Activated T-helper 1 cell treated with anti-CD3 and anti-CD28 coated beads, Interleukin-12 subunit alpha, Interleukin-12 subunit beta, Interleukin-2, Interleukin-4 antibody, amounts not matched to agents 30 ng/mL and 10 ng/mL and 1 ng/mL, durations not matched to agents 14 hours and 24 hours and 36 hours (primary cell): ENCODE results near the gene GAB4. TPM values are rescaled to one million over a fixed set of nuclear protein-coding genes. Genes with fewer than 3 reads are reported as not detected.
"Not testable (repeated sequence)": the region's sequence is repeated elsewhere in the genome, so short reads cannot be mapped to it uniquely, and the experiment has no call there.

ENCODE experiments used
- DNase-seq: peaks from one replicate; pipeline ENCODE4 v3.0.0; 2021; ENCODE audit warnings: low spot score
- H3K27ac Mint-ChIP-seq: one replicate; pipeline ENCODE4 v1.8.0; 2021; ENCODE audit warnings: mild to moderate bottlenecking, mixed read lengths
- H3K27me3 Mint-ChIP-seq: one replicate; pipeline ENCODE4 v1.8.0; 2022; ENCODE audit warnings: mild to moderate bottlenecking, moderate library complexity, mixed read lengths; ENCODE audit not compliant: insufficient read depth
- H3K36me3 Mint-ChIP-seq: one replicate; pipeline ENCODE4 v1.8.0; 2021; ENCODE audit warnings: low read depth, mixed read lengths
- H3K4me1 Mint-ChIP-seq: one replicate; pipeline ENCODE4 v1.8.0; 2021; ENCODE audit warnings: low read depth, mixed read lengths
- H3K4me3 Mint-ChIP-seq: one replicate; pipeline ENCODE4 v1.8.0; 2021; ENCODE audit warnings: mild to moderate bottlenecking, moderate library complexity, mixed read lengths
- H3K9me3 Mint-ChIP-seq: one replicate; pipeline ENCODE4 v1.8.0; 2021; ENCODE audit warnings: mixed read lengths
- intact Hi-C: fragments of 100-400 bp; cut with micrococcal nuclease; formaldehyde crosslinking; loops from one replicate; pipeline ENCODE4 v1.15.1; 2024
- total RNA-seq: library from RNA; stranded (reverse); gene quantifications from 2 replicates; pipeline ENCODE4 v1.2.3, GENCODE V29; 2022

The GAB4 gene
- total RNA-seq, 1 donor from 2014 or later = not detected

DNA sequence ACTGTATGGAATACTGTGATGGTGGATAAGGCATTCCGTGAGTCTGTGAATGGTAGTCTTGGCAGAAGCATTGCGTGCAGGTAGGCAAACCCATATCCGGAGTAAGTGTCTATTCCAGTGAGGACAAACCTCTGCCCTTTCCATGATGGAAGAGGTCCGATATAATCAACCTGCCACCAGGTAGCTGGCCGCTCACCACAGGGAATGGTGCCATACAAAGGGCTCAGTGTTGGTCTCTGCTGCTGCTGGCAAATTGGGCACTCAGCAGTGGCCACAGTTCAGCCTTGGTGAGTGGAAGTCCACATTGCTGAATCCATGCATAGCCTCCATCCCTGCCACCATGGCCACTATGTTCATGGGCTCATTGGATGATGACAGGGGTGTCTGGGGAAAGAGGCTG is 70.8 kb downstream of the GAB4 start:
- H3K4me1 Mint-ChIP-seq, DNase-seq, H3K36me3 Mint-ChIP-seq, H3K27ac Mint-ChIP-seq, H3K27me3 Mint-ChIP-seq, H3K4me3 Mint-ChIP-seq, intact Hi-C loops, H3K9me3 Mint-ChIP-seq: not testable (repeated sequence)

DNA sequence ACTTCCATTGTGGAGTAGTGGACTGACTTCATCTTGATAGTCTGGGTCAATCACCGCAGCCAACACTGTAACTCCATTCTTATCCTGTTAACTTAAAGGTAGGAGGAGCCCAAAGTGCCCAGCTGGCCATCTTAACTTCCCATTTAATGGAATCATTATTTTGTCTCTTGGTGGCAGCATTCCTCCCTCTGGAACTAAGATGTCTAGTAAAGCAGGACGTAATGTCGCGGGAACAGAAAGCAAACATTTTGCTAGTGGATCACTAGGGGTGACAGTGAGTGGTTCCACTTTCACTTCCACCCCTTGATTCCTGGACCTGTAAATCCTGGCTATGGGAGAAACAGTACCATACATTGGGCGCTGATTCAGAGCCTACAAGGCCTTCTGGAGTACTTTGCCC is 71.4 kb downstream of the GAB4 start:
- intact Hi-C loops = no loop called here
- H3K27ac Mint-ChIP-seq = no peak overlapping the region
- DNase-seq = no peak

DNA sequence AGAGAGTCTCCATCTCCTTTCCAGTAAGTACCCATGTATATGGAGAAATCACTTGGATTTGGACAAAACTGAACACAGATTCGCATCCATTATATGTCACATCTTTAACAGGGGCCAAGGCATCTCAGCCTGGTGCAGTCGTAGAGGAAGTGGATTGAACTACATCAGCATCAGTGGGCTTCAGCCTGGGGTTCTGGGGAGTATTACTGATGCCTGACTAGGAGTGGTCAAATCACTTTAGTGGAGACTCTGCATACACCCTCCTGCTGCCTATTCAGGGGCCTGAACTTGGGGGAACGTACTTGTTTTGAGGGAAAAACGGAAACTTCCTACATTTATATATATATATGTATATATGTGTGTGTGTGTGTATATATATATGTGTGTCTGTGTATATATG is 72.8 kb downstream of the GAB4 start:
- Mint-ChIP-seq H3K36me3 (no peaks in the 10 kb centered on the region), H3K4me1 (no peaks in the 10 kb centered on the region), H3K9me3 (no peaks in the 10 kb centered on the region), H3K27me3 (peaks cover 4% of the 10 kb centered on the region), H3K4me3 (no peak overlapping the region), H3K27ac (no peak overlapping the region)
- intact Hi-C loops = no loop called here
- DNase-seq = no peak

More for the DNA sequence above, 71.4 kb downstream of the GAB4 start:
- Mint-ChIP-seq H3K4me3 (no peak overlapping the region), H3K4me1 (no peaks in the 10 kb centered on the region), H3K36me3 (no peaks in the 10 kb centered on the region), H3K9me3 (no peaks in the 10 kb centered on the region), H3K27me3 (peaks cover 2% of the 10 kb centered on the region)

DNA sequence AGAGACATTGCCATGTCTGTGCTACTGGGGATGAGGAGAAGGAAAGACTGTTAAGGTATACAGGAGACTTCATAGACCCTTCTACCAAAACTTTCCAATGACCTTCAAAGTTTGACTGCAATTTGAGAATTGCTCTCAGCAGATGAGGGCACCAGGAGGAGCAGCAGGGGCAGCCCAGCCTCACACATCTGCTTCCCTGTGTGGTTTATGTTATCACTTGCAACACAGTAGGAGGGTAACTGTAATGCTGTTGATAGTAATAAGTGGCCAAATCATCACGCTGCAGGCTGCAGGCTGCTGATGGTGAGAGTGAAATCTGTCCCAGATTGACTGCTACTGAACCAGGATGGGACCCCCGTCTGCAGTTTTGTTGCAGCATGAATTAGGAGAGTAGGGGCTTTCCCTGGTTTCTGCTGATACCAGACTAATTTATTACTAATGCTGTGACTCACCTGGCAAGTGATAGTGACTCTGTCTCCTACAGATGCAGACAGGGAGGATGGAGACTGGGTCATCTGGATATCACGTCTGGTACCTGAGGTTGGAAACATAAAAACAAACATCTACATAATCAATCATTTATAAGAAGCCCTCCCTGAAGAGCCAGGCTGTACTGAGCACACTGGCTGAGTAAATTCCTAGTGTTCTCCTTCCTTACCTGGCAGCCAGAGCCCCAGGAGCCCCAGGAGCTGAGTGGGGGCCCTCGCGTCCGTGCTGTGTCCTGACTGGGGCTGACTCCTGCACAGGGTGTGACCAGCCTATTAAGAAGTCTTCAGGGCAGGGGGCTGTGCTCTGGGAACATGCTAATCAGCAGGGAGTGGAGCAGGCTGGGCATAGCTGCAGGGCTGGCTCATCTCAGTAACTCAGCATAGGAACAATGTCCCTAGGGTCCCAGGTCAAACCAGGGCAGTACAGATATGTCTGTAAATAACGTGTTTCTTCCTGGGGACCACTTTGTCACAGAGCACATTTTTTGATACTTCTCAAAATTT is 74.4 kb downstream of the GAB4 start:
- H3K27ac Mint-ChIP-seq = no peak overlapping the region
- no peak overlapping the region for H3K4me3 Mint-ChIP-seq
- no peaks in the 10 kb centered on the region for H3K4me1 Mint-ChIP-seq
- intact Hi-C loops = no loop called here
- no peaks in the 10 kb centered on the region for H3K36me3 Mint-ChIP-seq
- H3K9me3 Mint-ChIP-seq = no peaks in the 10 kb centered on the region
- DNase-seq = no peak
- H3K27me3 Mint-ChIP-seq = peaks cover 5% of the 10 kb centered on the region

DNA sequence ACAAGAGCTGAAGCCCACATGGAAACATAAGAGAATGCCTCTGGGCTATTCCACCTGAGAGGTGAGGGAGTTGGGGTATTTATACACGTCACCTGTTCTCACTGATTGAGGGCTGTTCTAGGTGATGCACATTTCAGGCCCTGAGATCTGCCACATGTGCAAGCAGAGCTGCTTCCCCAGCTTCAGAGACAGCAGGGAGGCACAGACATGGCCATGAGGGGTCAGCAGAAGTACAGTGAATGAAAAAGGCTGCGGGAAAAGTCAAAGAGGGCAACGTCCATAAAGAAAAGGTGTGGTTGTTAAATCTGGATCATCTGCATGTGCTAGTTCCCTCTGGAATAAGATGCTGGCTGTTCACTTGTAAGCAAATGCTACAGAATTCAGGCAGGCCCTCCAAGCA is 75.4 kb downstream of the GAB4 start:
- no peaks in the 10 kb centered on the region for H3K36me3 Mint-ChIP-seq
- no peak overlapping the region for H3K4me3 Mint-ChIP-seq
- DNase-seq = no peak
- H3K27me3 Mint-ChIP-seq = peaks cover 10% of the 10 kb centered on the region
- no peaks in the 10 kb centered on the region for H3K4me1 Mint-ChIP-seq
- H3K27ac Mint-ChIP-seq = no peak overlapping the region
- intact Hi-C loops = no loop called here
- no peaks in the 10 kb centered on the region for H3K9me3 Mint-ChIP-seq

DNA sequence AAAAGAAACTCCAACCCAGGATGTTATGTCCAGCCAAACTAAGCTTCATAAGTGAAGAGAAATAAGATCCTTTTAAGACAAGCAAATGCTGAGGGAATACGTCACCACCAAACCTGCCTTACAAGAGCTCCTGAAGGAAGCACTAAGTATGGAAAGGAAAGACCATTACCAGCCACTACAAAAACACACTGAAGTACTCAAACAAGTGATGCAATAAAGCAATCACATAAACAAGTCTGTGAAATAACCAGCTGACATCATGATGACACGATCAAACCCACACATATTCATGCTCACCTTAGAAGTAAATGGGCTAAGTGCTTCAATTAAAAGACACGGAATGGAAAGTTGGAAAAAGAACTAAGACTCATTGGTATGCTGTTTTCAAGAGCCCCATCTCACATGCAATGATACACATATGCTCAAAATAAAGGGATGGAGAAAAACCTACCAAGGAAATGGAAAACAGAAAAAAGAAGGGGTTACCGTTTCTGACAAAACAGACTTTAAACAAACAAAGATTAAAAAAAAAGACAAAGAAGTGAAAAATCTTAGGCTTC is 82.5 kb downstream of the GAB4 start:
- H3K4me1 Mint-ChIP-seq = no peaks in the 10 kb centered on the region
- H3K9me3 Mint-ChIP-seq = no peaks in the 10 kb centered on the region
- H3K27ac Mint-ChIP-seq = no peak overlapping the region
- intact Hi-C loops = no loop called here
- no peaks in the 10 kb centered on the region for H3K36me3 Mint-ChIP-seq
- no peak overlapping the region for H3K4me3 Mint-ChIP-seq
- no peak for DNase-seq
- peaks cover 32% of the 10 kb centered on the region for H3K27me3 Mint-ChIP-seq

DNA sequence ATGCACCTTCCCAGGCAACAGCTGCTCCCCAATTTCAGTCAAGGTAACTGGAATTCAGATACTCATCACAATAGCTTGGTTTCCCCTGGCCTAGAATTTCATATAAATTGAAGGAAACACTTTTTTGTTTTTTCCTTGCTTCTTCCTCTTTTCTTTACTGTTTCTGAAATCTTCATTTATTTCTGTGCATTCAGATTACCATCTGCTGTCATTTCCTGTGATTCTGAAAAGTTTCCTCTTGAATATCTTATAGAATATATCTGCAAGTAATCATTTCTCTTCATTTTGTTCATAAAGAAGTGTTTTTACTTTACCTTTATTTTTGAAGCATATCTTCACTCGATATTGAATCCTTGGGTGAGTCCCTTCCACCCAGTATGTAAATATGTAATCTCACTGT is 85.3 kb downstream of the GAB4 start:
- no peak for DNase-seq
- Mint-ChIP-seq H3K4me1 (no peaks in the 10 kb centered on the region), H3K27ac (no peak overlapping the region), H3K27me3 (peaks cover 26% of the 10 kb centered on the region), H3K4me3 (no peak overlapping the region), H3K9me3 (no peaks in the 10 kb centered on the region), H3K36me3 (no peaks in the 10 kb centered on the region)
- intact Hi-C loops = no loop called here

DNA sequence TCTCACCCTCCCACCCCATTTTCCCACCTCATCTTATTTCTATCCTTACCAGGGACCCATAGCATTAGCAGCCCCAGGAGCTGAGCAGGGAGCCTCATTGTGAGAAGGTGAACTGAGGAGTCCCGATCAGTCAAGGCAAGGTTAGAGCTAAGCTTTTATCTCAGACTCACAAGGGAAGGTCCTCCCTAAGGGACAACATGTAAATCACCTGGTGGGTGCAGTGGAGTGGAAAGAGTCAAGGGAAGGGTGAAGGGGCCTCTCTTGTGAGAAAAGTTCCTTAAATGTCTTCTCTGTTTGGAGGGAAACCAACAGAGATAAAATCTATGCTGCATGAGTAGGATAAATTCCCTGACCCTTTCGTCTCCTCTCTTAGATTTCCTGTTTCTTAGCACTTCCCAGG is 85.9 kb downstream of the GAB4 start:
- H3K36me3 Mint-ChIP-seq = no peaks in the 10 kb centered on the region
- intact Hi-C loops = no loop called here
- H3K9me3 Mint-ChIP-seq = no peaks in the 10 kb centered on the region
- H3K4me3 Mint-ChIP-seq = no peak overlapping the region
- H3K4me1 Mint-ChIP-seq = no peaks in the 10 kb centered on the region
- DNase-seq = no peak
- H3K27ac Mint-ChIP-seq = no peak overlapping the region
- H3K27me3 Mint-ChIP-seq = peaks cover 26% of the 10 kb centered on the region

DNA sequence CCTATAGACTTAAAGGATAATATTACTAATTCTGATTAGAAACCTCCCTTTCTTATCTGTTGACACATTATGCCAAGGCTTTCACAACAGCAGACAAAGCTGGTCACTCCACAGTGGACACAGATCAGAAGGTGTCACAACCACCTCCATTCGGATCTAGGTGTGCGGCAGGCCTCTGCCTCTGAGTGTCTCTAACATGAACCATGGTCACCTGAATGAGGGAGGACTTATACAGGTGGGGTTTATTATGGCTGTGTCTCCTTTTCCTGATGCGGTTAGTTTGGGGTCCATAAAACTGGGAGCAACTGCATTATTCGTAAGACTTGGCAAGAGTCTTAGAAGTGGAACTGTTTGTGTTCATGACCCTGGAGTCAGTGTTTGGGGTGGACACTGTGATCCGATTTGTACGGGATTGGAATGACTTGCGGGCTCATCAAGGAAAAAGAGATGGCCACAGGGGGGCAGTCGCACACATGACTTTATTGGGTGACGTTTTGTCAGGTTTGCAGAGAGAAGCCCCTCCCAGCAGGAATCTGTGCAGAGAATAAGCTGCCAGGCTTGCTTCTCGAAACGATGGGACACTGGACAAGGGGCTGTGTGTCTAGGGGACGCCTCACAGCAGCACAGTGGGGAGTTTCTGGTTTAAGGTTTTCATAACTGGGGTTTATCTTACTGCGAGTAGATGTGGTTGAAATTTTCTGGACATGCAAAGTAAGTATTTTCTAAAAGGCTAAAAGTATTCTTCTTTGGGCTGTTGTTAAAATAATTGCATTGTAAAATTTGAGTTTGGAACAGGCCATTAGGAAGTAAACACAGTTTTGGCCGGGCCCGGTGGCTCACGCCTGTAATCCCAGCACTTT is 90.6 kb downstream of the GAB4 start:
- peak; percentile 13 for DNase-seq
- Mint-ChIP-seq H3K9me3 (no peaks in the 10 kb centered on the region), H3K4me3 (no peak overlapping the region), H3K4me1 (peaks cover 8% of the 10 kb centered on the region), H3K27ac (no peak overlapping the region), H3K36me3 (no peaks in the 10 kb centered on the region), H3K27me3 (peaks cover 12% of the 10 kb centered on the region)
- intact Hi-C loops = loop anchor here (1.0 to 10.0 kb wide), 2 partner anchors 141 to 1157 kb away; partner anchors contain the start of gene PEX26

DNA sequence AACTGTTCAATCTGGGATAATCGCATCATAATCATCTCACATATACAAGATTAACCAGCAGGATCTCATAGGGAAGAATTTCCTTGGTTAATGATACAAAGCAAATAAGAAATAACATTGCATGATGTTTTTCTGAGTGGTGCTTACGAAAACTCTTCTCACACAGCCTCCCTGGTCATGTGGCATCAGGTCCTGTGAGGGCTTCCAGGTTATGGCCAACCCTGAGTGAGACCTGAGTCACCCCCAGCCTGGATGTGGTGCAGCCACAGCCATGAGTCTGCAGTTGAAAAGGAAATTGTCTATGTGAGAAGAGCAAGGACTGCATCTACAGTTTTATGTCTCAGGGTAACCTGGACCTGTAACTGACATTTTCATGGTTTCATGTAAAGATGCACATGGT is 92.3 kb downstream of the GAB4 start:
- peaks cover 8% of the 10 kb centered on the region for H3K4me1 Mint-ChIP-seq
- DNase-seq = no peak
- H3K27me3 Mint-ChIP-seq = peaks cover 10% of the 10 kb centered on the region
- H3K27ac Mint-ChIP-seq = no peak overlapping the region
- no peaks in the 10 kb centered on the region for H3K9me3 Mint-ChIP-seq
- H3K36me3 Mint-ChIP-seq = no peaks in the 10 kb centered on the region
- intact Hi-C loops = loop anchor here (10.0 kb wide), 1 partner anchor 1159 kb away; the partner anchor contains the start of gene PEX26
- H3K4me3 Mint-ChIP-seq = no peak overlapping the region

DNA sequence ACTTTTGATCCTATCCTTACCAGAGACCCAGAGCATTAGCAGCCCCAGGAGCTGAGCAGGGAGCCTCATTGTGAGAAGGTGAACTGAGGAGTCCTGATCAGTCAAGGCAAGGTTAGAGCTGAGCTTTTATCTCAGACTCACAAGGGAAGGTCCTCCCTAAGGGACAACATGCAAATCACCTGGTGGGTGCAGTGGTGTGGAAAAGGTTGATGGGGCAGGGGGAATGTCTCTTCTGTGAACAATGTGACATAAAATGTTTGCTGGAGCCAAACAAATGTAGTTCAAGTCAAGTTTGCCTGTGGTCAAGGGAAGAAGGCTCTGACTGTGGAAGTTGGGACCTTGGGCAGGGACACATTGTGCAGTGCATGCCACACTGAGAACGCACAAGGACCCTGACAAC is 93.1 kb downstream of the GAB4 start:
- intact Hi-C loops = loop anchor here (10.0 kb wide), 1 partner anchor 1160 kb away; the partner anchor contains the start of gene PEX26
- not testable (repeated sequence) for H3K4me3 Mint-ChIP-seq, DNase-seq, H3K36me3 Mint-ChIP-seq, H3K9me3 Mint-ChIP-seq, H3K27ac Mint-ChIP-seq, H3K4me1 Mint-ChIP-seq
- peaks cover 11% of the 10 kb centered on the region for H3K27me3 Mint-ChIP-seq

DNA sequence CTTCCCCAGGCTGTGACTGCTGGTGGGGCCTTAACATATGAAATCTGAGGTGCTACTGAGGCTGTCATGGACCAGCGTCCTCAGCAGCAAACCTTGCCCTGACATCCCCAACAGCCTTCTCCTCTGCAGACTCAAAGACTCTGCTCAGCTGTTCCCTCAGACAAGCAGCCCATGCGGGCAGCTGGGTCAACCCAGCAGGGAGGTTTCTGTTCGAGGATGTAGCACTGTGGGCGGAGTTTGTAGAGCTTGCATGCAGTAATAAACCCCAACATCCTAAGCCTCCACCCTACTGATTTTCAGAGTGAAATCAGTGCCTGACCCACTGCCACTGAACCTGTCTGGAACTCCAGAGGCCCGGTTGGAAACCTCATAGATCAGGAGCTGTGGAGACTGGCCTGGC is 94.0 kb downstream of the GAB4 start:
- peaks cover 8% of the 10 kb centered on the region for H3K4me1 Mint-ChIP-seq
- no peak for DNase-seq
- H3K36me3 Mint-ChIP-seq = no peaks in the 10 kb centered on the region
- H3K27me3 Mint-ChIP-seq = peaks cover 14% of the 10 kb centered on the region
- intact Hi-C loops = loop anchor here (10.0 kb wide), 1 partner anchor 1161 kb away; the partner anchor contains the start of gene PEX26
- no peak overlapping the region for H3K4me3 Mint-ChIP-seq
- no peaks in the 10 kb centered on the region for H3K9me3 Mint-ChIP-seq
- H3K27ac Mint-ChIP-seq = no peak overlapping the region
